Osteocyte (in vitro differentiated cells): ENCODE data around the gene IZUMO4. TPM values are rescaled to one million over a fixed set of nuclear protein-coding genes. Genes with fewer than 3 reads are reported as not detected.

Experiments
- DNase-seq: peaks from one replicate; pipeline ENCODE4 v3.0.0; 2021; ENCODE audit warnings: mixed read lengths; ENCODE audit not compliant: unreplicated experiment; ENCODE audit errors: extremely low spot score
- H3K27ac Mint-ChIP-seq: one replicate; pipeline ENCODE4 v1.8.0; 2021; ENCODE audit warnings: mild to moderate bottlenecking, mixed read lengths; ENCODE audit not compliant: unreplicated experiment
- H3K27me3 Mint-ChIP-seq: one replicate; pipeline ENCODE4 v1.8.0; 2021; ENCODE audit warnings: mixed read lengths; ENCODE audit not compliant: unreplicated experiment
- H3K36me3 Mint-ChIP-seq: one replicate; pipeline ENCODE4 v1.8.0; 2021; ENCODE audit warnings: mixed read lengths; ENCODE audit not compliant: unreplicated experiment
- H3K4me1 Mint-ChIP-seq: one replicate; pipeline ENCODE4 v1.8.0; 2021; ENCODE audit warnings: mixed read lengths; ENCODE audit not compliant: unreplicated experiment
- H3K4me3 Mint-ChIP-seq: one replicate; pipeline ENCODE4 v1.8.0; 2021; ENCODE audit warnings: mild to moderate bottlenecking, moderate library complexity, mixed read lengths; ENCODE audit not compliant: unreplicated experiment
- H3K9me3 Mint-ChIP-seq: one replicate; pipeline ENCODE4 v1.8.0; 2021; ENCODE audit warnings: mixed read lengths; ENCODE audit not compliant: unreplicated experiment
- total RNA-seq: library from RNA; stranded (reverse); gene quantifications from 2 replicates; pipeline ENCODE4 v1.2.1, GENCODE V29; 2021
- TF ChIP-seq, protein P1 (sequence below): fragments of 200-600 bp; sonication (generic); IDR thresholded peaks from 2 replicates; pipeline ENCODE4 v1.5.0; 2021; ENCODE audit warnings: antibody characterized with exemption, mild to moderate bottlenecking, moderate library complexity

IZUMO4 gene
- total RNA-seq, 1 donor from 2014 or later = 4.8 TPM

DNA sequence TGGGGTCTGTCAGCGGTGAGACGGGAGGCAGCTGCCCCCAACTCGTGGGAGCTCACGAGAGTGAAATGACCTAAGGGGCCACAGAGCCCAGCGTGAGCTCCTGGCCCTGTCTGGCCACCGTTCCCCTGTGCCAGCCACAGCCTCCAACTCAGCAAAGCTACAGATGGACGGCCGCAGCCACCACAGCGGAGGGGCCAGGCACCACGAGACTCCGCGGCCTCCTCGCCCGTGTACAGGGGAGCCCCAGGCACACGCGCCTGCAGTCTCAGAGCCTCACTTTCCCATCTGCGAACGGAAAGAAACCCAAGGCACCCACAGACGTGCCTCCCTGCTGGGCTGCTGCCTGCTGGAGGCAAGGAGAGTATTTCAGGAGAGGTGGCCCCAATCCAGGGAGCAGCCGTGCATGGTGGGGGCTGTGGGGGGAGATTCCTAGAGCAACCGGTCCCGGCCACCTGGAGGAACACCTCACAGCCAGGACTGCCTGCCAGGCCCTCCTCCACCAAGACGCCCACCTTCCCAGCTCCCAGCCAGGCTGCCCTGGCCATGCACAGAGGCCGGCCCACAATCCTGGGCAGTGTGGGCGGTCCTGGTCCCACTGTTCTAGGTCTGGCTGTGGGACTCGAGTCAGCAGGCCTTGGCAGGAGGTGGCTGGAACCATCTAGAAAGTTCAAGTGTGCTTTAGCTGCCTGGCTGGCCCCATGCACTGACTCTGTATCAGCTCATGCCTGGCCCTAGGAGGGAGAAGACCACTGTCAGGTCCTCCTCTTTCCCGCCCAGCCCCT lies 47.6 kb upstream of the IZUMO4 start:
- peaks cover 30% of the 10 kb centered on the region for H3K4me1 Mint-ChIP-seq
- peaks cover 3% of the 10 kb centered on the region for H3K36me3 Mint-ChIP-seq
- H3K27me3 Mint-ChIP-seq = no peaks in the 10 kb centered on the region
- peak overlapping the region; percentile 74 for H3K27ac Mint-ChIP-seq
- TF ChIP-seq, protein P1, sequence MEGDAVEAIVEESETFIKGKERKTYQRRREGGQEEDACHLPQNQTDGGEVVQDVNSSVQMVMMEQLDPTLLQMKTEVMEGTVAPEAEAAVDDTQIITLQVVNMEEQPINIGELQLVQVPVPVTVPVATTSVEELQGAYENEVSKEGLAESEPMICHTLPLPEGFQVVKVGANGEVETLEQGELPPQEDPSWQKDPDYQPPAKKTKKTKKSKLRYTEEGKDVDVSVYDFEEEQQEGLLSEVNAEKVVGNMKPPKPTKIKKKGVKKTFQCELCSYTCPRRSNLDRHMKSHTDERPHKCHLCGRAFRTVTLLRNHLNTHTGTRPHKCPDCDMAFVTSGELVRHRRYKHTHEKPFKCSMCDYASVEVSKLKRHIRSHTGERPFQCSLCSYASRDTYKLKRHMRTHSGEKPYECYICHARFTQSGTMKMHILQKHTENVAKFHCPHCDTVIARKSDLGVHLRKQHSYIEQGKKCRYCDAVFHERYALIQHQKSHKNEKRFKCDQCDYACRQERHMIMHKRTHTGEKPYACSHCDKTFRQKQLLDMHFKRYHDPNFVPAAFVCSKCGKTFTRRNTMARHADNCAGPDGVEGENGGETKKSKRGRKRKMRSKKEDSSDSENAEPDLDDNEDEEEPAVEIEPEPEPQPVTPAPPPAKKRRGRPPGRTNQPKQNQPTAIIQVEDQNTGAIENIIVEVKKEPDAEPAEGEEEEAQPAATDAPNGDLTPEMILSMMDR = no peak
- peak overlapping the region; percentile 82 for H3K4me3 Mint-ChIP-seq
- no peak for DNase-seq
- no peaks in the 10 kb centered on the region for H3K9me3 Mint-ChIP-seq

DNA sequence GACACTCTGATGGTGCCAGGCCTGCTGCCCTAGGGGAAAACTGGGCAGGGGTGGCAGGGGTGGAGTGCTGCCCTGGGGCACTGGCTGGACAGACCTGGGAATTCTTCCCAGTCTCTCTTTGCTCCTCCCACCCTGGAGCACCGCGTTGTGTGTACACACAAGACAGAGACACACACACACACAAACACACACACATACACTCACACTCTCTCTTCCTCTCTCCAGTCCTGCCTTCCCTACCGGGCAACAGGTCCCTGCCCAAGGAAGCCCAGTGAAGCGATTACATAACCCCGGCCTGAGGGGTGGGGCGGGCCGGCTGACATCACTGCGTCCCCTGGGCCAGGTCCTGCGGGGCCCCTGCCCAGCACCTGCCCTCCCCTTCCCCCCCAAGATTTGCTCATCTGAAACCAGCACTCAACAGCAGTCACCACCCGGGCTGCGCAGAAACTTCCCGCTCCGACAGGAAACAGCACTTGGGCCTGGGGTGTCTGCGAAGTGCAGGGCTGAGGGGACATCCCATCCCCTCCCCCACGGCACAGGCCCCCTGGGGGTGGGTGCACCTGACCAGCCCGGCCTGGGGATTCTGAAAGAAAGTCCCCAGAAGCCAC lies 46.9 kb upstream of the IZUMO4 start:
- H3K27me3 Mint-ChIP-seq = no peaks in the 10 kb centered on the region
- H3K9me3 Mint-ChIP-seq = no peaks in the 10 kb centered on the region
- H3K27ac Mint-ChIP-seq = peak overlapping the region; percentile 74
- peaks cover 3% of the 10 kb centered on the region for H3K36me3 Mint-ChIP-seq
- TF ChIP-seq, protein P1 = no peak
- peaks cover 31% of the 10 kb centered on the region for H3K4me1 Mint-ChIP-seq
- no peak for DNase-seq
- H3K4me3 Mint-ChIP-seq = peak overlapping the region; percentile 82

DNA sequence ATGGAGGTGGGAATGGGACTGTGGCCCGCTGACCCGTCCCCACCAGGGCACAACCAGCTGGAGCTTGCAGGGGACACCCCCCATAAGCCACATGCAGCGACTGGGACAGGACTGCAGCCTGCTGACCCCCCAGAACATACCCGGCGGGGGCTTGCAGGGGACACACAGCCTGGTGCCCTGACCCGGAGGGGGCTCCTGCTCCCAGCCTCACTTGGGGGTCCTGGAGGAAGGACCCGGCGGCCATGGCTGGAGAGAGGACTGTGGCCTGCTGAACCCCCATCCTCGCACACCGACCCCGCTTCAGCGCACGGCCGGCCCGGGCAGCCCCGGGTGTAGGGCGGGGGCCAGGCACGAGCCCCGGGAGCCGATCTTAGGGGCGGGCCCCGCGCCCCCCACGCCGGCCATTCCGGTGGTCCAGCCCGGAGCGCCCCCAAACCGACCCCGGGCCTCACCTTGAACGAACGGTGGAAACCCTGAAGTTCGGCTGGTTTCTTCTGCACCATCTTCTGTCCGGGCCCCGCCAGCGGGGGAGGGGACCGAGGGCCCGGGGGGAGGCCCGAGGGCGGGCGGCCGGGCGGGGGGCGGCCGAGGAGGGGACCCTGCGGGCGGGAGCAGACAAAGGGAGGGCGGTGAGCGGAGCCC lies 46.2 kb upstream of the IZUMO4 start:
- H3K27ac Mint-ChIP-seq = no peak overlapping the region
- TF ChIP-seq, protein P1 = no peak
- H3K36me3 Mint-ChIP-seq = peaks cover 3% of the 10 kb centered on the region
- no peaks in the 10 kb centered on the region for H3K27me3 Mint-ChIP-seq
- peak overlapping the region; percentile 82 for H3K4me3 Mint-ChIP-seq
- DNase-seq = no peak
- peaks cover 37% of the 10 kb centered on the region for H3K4me1 Mint-ChIP-seq
- no peaks in the 10 kb centered on the region for H3K9me3 Mint-ChIP-seq

DNA sequence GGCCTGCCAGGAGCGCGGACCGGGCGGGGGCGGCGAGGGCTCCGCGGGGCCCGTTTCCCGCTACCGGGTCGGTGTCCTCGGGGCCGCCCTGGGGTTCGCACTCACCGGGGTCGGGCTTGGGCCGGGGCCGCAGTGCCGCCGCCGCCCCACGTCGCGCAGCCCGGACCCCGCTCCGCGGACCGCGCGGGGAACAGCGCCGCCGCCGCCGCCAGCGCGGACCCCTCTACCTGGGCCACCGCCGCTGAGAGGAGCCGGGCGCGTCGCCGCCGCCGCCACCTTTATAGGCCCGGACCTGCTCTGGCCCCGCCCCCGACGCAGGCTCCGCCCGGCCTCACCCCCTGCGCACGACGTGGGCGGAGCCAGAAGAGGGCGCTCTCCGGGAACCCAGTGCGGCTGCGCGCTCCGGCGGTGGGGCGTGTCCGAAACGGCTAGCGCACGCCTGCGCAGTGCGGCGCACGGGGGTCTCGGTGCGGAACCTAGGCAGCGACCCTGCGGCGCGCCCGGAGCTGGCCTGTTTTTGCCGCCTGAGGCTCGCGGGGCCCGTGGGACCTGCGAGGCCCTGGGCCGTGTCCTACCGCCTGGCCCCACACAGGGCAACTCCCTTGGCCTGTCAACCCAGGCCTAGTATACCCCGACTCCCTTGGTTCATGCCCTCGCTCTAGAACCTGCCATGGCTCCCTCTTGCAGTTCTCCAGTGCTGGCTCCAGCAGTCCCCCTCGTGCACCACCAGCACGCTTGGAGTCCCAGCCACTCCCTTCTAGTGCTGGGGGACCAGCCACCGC lies 45.5 kb upstream of the IZUMO4 start, which contains the start of gene MKNK2:
Gene MKNK2 (minus strand): TSS at position 254 of the 782 bp plus-strand sequence. CDS start 393 bp downstream, outside the sequence.
- H3K27ac Mint-ChIP-seq = peak within 1 kb of the TSS; percentile 74
- no peaks in the 10 kb centered on the region for H3K27me3 Mint-ChIP-seq
- H3K4me3 Mint-ChIP-seq = peak within 1 kb of the TSS; percentile 82
- DNase-seq = peak; percentile 98
- H3K36me3 Mint-ChIP-seq = peaks cover 3% of the 10 kb centered on the region
- H3K4me1 Mint-ChIP-seq = peaks cover 42% of the 10 kb centered on the region
- no peaks in the 10 kb centered on the region for H3K9me3 Mint-ChIP-seq
- TF ChIP-seq, protein P1 = peak; percentile 70
